Stimulated activated CD8-positive, alpha-beta memory T cell treated with anti-CD3 and anti-CD28 coated beads, Interleukin-12 subunit alpha, Interleukin-12 subunit beta, amount 100 ng/mL, for 24 hours (primary cell): ENCODE data around the gene IL18BP.

ENCODE experiments used
- DNase-seq: peaks from one replicate; pipeline ENCODE4 v3.0.0-alpha.2; 2020; ENCODE audit errors: extremely low read depth

IL18BP gene

DNA sequence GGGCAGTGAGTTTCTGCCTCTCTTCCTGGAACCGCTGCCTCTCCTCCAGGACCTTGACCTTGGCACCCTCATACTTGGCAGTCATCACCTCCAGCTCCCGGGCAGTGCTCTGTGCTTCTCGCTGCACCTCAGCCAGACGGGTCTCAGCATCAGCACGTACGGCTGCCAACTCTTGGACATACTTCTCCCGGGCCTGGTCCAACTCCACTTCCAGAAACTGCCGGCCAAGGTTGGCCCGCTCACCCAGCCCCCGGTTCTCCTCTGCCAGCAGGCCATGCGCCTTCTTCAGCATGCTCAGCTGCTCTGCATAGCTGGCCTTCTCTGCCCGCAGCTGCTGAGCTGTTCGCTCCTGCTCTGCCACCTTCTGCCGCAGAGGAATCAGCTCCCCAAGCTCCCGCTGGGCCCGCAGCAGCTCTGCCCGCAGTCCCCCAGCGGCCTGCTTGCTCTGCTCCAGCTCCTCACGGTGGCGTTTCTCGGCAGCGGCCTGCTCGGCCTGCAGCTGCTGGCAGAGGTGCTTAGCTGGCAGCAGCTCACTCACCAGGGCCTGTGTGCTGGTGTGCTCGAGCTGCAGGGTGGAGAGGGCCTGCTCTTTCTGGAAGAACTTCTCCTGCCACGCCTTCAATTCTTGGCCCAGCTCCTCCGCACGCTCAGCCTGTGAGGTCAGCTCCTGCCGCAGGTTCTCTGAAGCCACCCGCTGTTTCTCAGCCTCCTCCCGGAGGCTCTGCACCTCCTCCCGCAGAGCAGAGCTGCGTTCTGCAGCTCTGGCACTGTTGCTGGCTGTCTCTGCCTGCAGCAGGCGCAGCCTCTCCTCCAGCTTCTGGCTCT is 14.4 kb downstream of the IL18BP start:
- DNase-seq: no peak

- DNase-seq: no peak
These were observed 15.3 kb downstream of the IL18BP start for GRCh38 chr11:72013765-72014711.

DNA sequence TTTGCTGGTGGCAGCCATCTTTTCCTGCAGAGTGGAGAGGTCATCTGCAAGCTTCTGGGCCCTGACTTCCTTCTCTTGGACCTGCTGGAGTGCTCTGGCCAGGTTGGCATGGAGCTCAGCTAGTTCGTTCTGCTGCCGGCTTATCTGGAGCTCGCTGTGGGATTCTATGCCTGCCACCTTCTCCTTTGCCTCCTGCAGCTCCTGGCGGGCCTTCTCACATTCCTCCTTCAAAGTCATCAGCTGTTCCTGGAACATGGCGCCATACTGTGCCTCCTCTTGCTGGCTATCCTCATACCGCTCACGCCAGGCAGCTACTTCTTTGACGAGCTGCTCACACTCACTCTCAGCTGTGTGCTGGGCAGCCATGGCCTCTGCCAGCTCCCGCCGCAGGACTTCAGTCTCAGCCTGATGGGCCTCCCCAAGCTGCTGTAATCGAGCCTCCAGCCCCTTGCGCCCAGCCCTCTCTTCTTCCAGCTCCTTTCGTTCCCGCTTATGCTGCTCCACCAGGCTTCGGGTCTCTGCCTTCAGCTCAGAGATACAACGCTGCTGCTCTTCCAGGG is 16.1 kb downstream of the IL18BP start:
- DNase-seq: no peak

GRCh38 chr11:72015511-72016061 is 16.9 kb downstream of the IL18BP start:
- no peak for DNase-seq

GRCh38 chr11:72018171-72018570 is 19.5 kb downstream of the IL18BP start:
- no peak for DNase-seq

DNA sequence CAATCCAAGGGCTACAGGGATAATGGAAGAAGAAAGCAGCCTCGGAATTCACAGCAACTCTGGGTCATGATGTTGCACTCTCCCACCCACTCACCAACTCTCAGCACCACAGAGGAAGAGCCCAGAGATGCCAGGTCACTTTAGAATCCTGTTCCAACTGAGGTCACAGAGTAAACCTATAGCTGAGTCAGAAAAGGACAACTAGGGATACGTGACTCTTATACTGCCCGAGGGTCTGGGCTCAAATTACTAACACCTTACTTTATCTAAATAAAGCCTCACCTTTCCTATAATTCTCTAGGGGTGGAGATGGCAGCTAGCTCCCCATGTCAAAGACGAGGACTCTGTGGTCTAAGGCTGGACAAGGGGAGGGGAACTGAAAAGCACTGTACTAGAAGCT is 24.6 kb downstream of the IL18BP start:
- no peak for DNase-seq

GRCh38 chr11:72024069-72024754 is 25.5 kb downstream of the IL18BP start:
- no peak for DNase-seq

DNA sequence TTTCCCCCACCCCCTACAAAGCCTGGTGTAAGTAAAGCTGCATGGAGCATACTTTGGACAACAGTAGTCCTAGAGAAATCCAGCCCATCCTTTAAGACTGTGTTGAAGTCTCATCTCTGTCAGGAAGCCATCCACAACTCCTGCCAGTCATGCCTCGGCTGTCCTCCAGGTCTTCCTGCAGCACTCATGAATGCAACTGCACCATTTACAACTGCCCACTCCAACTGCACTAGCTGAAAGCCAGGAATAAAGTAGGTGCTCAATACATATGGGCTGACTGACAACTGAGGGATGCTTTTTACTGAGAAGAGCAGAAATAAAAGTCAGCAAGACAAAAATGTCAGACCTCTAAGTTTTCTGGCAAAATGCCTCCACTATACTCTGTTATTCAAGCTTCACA is 27.4 kb downstream of the IL18BP start:
- no peak for DNase-seq

GRCh38 chr11:72030472-72031045 is 31.9 kb downstream of the IL18BP start:
- no peak for DNase-seq

DNA sequence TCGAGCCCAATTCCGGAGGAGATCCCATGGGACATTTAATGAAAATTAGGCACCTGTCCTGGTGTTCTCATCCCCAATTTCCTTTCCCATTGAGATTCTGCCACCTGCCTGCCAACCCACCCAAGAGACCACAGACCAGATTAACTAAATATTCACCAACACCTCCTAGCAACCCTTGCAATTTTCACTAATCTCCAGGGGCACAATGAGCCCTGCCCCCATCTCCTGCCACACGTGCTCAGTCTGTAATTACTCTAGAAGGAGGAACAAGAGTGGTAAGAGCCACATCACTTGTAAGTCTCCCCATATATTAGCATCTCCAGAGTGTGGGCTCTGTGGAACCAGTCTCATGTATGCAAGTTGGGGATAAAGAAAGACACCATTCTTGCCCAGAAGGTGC is 38.0 kb downstream of the IL18BP start:
- no peak for DNase-seq

DNA sequence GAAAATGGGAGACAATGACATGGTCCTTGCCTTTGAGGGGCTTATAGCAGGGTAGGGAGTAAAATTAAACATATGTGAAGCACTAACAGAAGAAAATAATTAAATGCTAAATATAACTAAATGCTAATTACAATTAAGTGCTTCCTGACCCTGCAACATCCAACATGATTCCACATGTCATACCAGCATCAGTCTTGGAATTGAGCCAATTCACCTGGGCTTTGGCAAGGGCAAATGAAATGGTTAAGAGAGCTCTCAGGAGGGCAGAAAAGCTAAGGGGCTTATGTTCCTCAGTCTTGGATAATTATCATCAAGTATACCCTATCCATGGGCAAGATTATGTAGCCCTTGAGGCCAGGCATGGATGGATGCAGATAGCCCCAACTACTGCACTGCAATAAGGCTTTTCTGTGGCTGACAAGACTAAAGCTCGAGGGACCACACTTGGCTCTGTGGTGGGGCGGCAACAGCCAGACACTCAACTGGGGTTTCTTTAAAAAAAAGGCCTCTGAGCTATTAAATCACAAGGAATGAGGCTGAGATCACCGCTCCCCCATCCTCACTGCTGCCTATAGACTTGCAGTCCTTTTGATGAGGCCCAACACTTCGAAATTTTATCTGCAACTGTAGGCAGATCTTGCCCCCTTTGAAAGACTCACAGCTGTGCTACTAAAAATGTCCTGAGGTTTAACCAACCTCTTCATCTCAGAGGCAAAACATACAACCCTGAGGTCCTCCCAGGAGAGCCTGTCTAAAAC is 39.0 kb downstream of the IL18BP start:
- no peak for DNase-seq

DNA sequence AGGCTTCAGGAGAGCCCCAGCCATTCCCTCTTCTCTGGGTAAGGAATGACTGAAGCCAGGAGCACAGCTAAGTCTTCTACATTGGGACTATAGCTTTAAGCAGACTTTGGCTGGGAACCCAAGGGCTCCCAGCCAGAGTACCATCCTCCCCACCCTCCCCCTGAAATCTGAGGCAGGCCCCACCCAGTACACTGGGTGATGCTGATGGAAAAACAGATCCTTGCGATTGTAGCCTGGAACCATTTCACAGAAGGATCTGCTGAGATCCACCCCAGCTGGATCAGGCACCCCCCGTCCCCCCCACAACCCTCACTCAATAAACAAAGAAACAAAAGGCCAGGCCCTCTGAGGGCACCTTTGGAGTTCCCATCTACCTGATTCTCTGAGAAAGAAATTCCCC is 39.8 kb downstream of the IL18BP start:
- no peak for DNase-seq

- DNase-seq: no peak
These were observed 40.5 kb downstream of the IL18BP start for GRCh38 chr11:72039031-72039855.

DNA sequence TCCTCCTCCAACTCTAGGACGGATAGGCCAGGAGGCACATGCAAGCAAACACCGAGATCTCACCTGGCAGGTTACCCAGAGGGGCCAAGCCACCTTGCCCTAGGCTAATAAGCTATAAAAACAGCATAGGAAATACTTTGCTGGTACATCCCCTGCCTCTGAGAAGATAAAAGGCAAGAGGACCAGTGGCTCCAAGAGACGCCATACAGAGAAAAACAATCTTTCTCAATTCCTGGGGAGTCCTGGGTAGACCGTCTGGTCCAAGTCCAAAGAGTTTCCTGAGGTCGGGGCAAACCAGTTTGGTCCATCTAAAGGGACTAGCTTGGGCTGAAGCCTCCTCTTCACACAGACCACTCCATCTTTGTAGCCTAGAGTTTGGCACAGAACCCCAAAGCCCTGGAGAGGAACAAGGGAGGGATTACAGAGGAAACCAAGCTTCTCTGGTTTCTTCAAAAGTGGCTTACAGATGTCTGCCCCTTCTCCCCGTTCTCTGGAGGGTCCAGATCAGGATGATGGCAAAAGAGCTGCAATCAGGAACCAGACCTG is 41.2 kb downstream of the IL18BP start:
- DNase-seq: no peak

GRCh38 chr11:72040491-72041363 is 42.0 kb downstream of the IL18BP start:
- peak; percentile 45 for DNase-seq

GRCh38 chr11:72041364-72042063 is 42.8 kb downstream of the IL18BP start:
- no peak for DNase-seq

DNA sequence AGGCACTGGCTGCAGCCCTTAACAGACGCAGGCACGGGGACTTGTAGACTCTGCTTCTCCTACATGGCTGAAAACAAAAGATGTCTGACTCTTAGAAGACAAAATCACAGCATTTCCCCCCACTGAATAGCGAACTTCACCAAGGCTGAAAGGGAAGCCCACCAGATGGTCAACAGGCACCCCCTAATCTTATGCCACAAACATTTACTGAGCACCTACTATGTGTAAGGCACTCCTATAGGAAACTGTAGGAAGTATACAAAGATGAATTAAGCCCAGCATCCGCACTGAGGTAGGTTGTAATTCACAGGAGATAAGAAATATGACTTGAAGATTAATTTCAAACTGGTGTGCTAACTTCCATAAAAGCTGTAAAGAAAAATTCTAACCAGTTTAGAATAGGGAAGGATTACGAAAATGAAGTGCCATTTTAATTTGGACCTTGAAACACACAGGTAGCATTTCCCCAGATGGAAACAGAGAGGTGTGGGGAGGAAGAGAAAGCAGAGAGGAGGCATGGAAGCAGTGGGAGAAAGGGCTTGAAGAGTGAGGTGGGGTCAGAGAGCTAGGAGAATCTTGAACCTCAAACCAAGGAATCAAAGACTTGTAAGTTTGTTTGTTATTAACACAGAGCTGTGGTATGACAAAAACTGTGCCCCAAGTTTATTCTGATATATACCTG is 43.5 kb downstream of the IL18BP start:
- no peak for DNase-seq
